Measurements from ENCODE around the gene SFRP2.
A peak's percentile ranks its signal among the peaks of the same experiment; 100 is the strongest.

SFRP2 gene

DNA sequence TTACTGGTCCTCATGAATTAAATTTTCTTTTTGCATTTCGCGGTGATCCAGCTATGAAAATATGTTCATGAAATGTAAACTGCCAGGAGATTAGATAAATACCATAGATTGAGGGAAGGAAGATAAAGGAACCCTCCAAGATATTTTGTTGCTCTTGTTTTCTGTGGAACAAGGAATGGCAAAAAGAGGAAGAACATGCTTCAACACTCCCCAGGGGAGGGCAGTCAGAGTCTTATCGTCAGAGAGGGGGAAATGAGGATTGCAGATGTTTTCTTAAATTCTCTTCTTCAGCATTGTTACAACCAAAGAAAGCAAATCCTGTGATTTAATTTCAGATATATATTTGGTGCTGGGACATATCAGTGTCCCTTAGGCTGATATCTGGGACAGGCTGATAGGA, 9.5 kb upstream of the SFRP2 start:
- Histone ChIP-seq H3K4me3 (ENCODE audit: low read depth, low read length) (no peak overlapping the region), H3K27ac (ENCODE audit: extremely low read depth, low read depth, low read length) (no peak overlapping the region), H3K36me3 (ENCODE audit: control insufficient read depth in 2 of 2, insufficient read depth in 1 of 2, low read length in 2 of 2) (no peaks in the 10 kb centered on the region), H3K9me3 (ENCODE audit: control insufficient read depth, insufficient read depth, low read depth, low read length) (no peaks in the 10 kb centered on the region), H3K4me1 (ENCODE audit: control insufficient read depth, insufficient read depth, low read length) (peaks cover 17% of the 10 kb centered on the region)
- POLR2A ChIA-PET = no interaction called here
- CTCF ChIA-PET = no interaction called here
- TF ChIP-seq RBAK (tag by site-specific recombination; IDR thresholded peaks at IDR 0.05) = no peak
- TF ChIP-seq REPIN1 (tag by site-specific recombination; IDR thresholded peaks at IDR 0.05; ENCODE audit: low read depth) = no peak
- TF ChIP-seq, protein P1, sequence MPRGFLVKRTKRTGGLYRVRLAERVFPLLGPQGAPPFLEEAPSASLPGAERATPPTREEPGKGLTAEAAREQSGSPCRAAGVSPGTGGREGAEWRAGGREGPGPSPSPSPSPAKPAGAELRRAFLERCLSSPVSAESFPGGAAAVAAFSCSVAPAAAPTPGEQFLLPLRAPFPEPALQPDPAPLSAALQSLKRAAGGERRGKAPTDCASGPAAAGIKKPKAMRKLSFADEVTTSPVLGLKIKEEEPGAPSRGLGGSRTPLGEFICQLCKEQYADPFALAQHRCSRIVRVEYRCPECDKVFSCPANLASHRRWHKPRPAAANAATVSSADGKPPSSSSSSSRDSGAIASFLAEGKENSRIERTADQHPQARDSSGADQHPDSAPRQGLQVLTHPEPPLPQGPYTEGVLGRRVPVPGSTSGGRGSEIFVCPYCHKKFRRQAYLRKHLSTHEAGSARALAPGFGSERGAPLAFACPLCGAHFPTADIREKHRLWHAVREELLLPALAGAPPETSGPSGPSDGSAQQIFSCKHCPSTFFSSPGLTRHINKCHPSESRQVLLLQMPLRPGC (tag by site-specific recombination; IDR thresholded peaks at IDR 0.05) = no peak
- no peak for TF ChIP-seq ZNF585B (tag by site-specific recombination; IDR thresholded peaks at IDR 0.05)
- no peak for TF ChIP-seq ZNF677 (tag by site-specific recombination; IDR thresholded peaks at IDR 0.05)
- TF ChIP-seq ZBTB17 (tag by site-specific recombination; IDR thresholded peaks at IDR 0.05) = no peak
- no peak for TF ChIP-seq ZSCAN23 (tag by site-specific recombination; IDR thresholded peaks at IDR 0.05)
- TF ChIP-seq SCRT2 (tag by site-specific recombination; IDR thresholded peaks at IDR 0.05) = no peak

DNA sequence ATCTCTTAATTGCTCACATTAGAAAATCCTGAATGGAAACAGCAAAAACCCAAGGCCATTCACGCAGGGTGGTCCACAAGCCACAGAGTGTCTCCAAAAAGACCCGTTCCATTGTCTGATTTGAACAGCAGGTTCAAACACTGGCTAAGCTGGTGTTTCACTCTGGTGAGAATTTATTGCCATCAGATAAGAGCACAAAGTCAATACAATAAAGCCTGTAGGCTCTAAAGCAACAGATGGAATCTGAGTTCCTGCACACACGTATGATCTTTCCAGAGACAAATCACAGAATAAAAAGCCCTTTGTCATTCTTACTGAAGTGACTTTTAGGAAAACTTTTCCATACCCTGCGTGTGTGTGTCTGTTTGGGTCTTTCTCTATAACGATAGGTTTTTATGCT, 5.1 kb upstream of the SFRP2 start:
- H3K27ac ChIP-seq (ENCODE audit: extremely low read depth, low read depth, low read length) = peak overlapping the region; percentile 1; the same call in 1 of the 2 replicates
- no peaks in the 10 kb centered on the region for H3K9me3 ChIP-seq (ENCODE audit: control insufficient read depth, insufficient read depth, low read depth, low read length)
- H3K36me3 ChIP-seq (ENCODE audit: control insufficient read depth in 2 of 2, insufficient read depth in 1 of 2, low read length in 2 of 2) = no peaks in the 10 kb centered on the region
- CTCF ChIA-PET = no interaction called here
- POLR2A ChIA-PET = interaction anchor here (0.6 kb wide), 1 partner anchor 372 kb away, joined by 3 read pairs; no protein-coding TSS in a partner anchor
- H3K4me1 ChIP-seq (ENCODE audit: control insufficient read depth, insufficient read depth, low read length) = peaks cover 17% of the 10 kb centered on the region
- H3K4me3 ChIP-seq (ENCODE audit: low read depth, low read length) = no peak overlapping the region
- TF ChIP-seq, protein P2, sequence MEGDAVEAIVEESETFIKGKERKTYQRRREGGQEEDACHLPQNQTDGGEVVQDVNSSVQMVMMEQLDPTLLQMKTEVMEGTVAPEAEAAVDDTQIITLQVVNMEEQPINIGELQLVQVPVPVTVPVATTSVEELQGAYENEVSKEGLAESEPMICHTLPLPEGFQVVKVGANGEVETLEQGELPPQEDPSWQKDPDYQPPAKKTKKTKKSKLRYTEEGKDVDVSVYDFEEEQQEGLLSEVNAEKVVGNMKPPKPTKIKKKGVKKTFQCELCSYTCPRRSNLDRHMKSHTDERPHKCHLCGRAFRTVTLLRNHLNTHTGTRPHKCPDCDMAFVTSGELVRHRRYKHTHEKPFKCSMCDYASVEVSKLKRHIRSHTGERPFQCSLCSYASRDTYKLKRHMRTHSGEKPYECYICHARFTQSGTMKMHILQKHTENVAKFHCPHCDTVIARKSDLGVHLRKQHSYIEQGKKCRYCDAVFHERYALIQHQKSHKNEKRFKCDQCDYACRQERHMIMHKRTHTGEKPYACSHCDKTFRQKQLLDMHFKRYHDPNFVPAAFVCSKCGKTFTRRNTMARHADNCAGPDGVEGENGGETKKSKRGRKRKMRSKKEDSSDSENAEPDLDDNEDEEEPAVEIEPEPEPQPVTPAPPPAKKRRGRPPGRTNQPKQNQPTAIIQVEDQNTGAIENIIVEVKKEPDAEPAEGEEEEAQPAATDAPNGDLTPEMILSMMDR (tag by site-specific recombination; IDR thresholded peaks at IDR 0.05) = no peak
- TF ChIP-seq, protein P3, sequence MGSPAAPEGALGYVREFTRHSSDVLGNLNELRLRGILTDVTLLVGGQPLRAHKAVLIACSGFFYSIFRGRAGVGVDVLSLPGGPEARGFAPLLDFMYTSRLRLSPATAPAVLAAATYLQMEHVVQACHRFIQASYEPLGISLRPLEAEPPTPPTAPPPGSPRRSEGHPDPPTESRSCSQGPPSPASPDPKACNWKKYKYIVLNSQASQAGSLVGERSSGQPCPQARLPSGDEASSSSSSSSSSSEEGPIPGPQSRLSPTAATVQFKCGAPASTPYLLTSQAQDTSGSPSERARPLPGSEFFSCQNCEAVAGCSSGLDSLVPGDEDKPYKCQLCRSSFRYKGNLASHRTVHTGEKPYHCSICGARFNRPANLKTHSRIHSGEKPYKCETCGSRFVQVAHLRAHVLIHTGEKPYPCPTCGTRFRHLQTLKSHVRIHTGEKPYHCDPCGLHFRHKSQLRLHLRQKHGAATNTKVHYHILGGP (tag by site-specific recombination; IDR thresholded peaks at IDR 0.05) = peak; percentile 61
- TF ChIP-seq ZNF837 (tag by site-specific recombination; IDR thresholded peaks at IDR 0.05) = no peak
- TF ChIP-seq ZNF501 (tag by site-specific recombination; IDR thresholded peaks at IDR 0.05) = no peak
- TF ChIP-seq ZNF335 (tag by site-specific recombination; conservative IDR thresholded peaks at IDR 0.05) = 0 out of 2 replicates have a peak, but pooled peaks have one; percentile 31
- TF ChIP-seq ZNF629 (tag by site-specific recombination; IDR thresholded peaks at IDR 0.05) = peak; percentile 33; the same call in 1 of the 2 replicates
- TF ChIP-seq TRIM28 (IDR thresholded peaks at IDR 0.05; ENCODE audit: borderline replicate concordance, low read length) = peak; percentile 83; the same call in 1 of the 2 replicates
- no peak for TF ChIP-seq KLF1 (tag by site-specific recombination; IDR thresholded peaks at IDR 0.05)
- peak; percentile 81 for TF ChIP-seq IKZF3 (tag by site-specific recombination; IDR thresholded peaks at IDR 0.05)
- TF ChIP-seq BCL11A (tag by site-specific recombination; IDR thresholded peaks at IDR 0.05; ENCODE audit: low read depth) = 0 out of 2 replicates have a peak, but pooled peaks have one; percentile 25
- TF ChIP-seq, protein P4, sequence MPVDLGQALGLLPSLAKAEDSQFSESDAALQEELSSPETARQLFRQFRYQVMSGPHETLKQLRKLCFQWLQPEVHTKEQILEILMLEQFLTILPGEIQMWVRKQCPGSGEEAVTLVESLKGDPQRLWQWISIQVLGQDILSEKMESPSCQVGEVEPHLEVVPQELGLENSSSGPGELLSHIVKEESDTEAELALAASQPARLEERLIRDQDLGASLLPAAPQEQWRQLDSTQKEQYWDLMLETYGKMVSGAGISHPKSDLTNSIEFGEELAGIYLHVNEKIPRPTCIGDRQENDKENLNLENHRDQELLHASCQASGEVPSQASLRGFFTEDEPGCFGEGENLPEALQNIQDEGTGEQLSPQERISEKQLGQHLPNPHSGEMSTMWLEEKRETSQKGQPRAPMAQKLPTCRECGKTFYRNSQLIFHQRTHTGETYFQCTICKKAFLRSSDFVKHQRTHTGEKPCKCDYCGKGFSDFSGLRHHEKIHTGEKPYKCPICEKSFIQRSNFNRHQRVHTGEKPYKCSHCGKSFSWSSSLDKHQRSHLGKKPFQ (tag by site-specific recombination; IDR thresholded peaks at IDR 0.05) = peak; percentile 48; the same call in 1 of the 2 replicates
- peak; percentile 78 for TF ChIP-seq ZNF843 (tag by site-specific recombination; IDR thresholded peaks at IDR 0.05)
- TF ChIP-seq ZNF138 (tag by site-specific recombination; IDR thresholded peaks at IDR 0.05; ENCODE audit: borderline replicate concordance) = no peak
- no peak for TF ChIP-seq ZSCAN16 (tag by site-specific recombination; IDR thresholded peaks at IDR 0.05)
- peak; percentile 56; the same call in 1 of the 2 replicates for TF ChIP-seq ZNF596 (tag by site-specific recombination; IDR thresholded peaks at IDR 0.05)
- no peak for TF ChIP-seq BCL11B (tag by site-specific recombination; IDR thresholded peaks at IDR 0.05; ENCODE audit: low read depth)
- 0 out of 2 replicates have a peak, but pooled peaks have one; percentile 16 for TF ChIP-seq ZNF341 (tag by site-specific recombination; IDR thresholded peaks at IDR 0.05; ENCODE audit: low read depth)
- TF ChIP-seq ZNF558 (tag by site-specific recombination; IDR thresholded peaks at IDR 0.05) = no peak
- TF ChIP-seq HOXC10 (CRISPR knock-in tag; IDR thresholded peaks at IDR 0.05) = no peak
- TF ChIP-seq, protein P5, sequence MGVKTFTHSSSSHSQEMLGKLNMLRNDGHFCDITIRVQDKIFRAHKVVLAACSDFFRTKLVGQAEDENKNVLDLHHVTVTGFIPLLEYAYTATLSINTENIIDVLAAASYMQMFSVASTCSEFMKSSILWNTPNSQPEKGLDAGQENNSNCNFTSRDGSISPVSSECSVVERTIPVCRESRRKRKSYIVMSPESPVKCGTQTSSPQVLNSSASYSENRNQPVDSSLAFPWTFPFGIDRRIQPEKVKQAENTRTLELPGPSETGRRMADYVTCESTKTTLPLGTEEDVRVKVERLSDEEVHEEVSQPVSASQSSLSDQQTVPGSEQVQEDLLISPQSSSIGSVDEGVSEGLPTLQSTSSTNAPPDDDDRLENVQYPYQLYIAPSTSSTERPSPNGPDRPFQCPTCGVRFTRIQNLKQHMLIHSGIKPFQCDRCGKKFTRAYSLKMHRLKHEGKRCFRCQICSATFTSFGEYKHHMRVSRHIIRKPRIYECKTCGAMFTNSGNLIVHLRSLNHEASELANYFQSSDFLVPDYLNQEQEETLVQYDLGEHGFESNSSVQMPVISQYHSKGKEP (tag by site-specific recombination; IDR thresholded peaks at IDR 0.05) = peak; percentile 51; the same call in 1 of the 2 replicates
